DMS79 treated with DMSO at 0.1 percent for 48 hours (cell line): ENCODE data around the gene SLX4.
"Not testable (repeated sequence)": the region's sequence is repeated elsewhere in the genome, so short reads cannot be mapped to it uniquely, and the experiment has no call there.

Source experiments
- DNase-seq: peaks from one replicate; lab custom pipeline; 2025; lab: John Stamatoyannopoulos, UW

The SLX4 gene

DNA sequence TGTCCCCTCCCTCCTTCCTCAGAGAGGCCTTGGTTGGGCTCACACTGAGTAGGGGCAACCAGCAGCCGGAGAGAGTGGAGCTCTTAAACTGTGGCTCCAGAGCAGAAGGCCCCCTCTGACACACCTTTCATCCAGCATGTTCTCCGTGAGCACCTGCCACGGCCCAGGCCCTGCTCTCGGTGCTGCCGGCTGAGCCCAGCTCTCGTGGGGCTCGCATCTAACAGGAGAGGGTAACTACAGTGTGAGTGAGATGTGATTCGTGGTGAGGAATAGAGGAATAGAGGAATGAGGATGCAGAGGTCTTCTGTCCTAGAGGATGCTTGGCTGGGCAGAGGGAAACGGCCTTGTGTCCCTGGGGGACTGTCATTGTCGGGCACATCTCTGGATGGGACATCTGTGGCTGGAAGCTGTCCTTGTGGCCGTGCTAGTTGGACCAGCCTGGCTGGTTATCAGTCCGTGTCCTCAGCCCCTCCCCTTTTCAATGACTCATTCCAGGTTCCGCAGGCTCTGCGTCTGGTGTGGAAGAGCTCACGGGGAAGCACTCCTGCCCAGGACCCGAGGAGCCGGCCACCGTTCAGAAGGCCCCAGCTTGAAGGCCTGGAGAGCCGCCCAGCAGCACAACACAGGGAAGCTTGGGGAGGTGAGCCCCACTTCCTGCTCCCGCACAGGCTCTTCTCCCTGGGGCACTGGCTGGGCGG lies 31.1 kb upstream of the SLX4 start:
- DNase-seq, result no peak

DNA sequence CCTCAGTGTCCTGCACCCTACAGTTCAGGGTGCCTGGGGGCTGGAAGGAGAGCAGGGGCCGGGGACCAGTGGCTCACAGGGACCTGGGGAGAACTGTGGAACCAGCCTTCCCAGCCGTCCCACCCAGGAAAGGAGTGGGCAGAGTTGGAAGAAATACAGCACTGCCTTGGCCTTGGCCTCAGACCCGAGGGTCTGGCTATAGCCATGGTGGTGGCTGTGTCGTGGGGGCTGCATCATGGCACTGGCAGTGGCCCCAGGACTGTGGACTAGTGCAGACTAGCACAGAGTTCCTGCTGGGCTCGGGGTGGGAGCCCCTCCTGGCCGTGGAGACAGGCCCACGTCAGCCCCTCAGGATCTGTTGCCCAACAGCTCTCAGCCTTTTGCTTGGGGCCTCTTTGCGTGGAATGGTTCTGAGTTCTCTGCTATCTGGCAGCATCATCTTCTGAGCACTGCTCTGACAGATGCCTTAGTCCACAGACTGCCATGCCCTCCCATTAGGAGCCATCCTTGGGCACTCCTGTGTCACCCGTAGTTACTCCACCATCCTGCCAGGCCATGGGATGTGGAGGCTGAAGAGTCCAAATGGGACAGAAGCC lies 30.5 kb upstream of the SLX4 start:
- DNase-seq, result no peak

DNA sequence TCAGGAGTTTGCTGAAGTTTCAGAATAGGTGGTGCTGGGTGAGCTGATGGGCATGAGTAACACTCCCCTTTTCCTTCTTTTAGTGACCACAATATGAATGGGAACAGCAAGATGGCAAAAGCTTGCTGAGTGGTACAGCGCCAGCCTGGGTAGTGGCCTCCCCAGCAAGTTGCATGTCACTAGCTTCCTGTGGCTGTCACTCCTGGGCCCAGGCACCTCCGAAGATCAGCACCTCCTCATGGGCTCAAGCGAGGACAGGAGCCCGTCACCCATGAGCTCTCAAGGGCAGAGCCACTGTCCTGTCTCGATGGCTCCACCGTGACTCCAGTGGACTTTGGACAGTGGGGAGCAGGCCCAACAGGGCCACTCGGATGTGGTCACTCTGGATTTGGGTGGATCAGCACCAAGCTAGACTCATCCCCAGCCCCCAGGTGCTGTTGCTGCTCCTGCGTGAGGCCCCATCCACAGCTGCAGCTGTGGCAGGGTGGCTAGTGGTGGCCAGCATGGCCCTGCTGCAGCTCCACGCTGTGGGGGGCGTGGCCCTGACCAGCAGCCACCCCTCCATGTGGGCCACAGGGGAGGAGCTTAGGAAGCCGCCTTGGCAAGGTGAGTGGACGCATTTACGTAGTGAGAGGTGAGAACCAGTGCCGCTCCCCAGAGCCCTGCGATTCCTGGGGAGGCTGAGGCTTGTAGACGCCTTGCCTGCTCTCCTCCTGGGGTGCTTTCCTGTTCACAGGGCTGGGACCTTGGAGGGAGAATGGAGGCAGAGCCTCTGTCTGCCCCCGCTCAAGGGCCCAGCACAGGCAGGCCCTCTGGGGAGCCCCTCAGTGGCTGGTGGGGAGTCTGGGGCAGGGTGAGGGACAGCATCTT lies 29.5 kb upstream of the SLX4 start:
- no peak for DNase-seq

DNA sequence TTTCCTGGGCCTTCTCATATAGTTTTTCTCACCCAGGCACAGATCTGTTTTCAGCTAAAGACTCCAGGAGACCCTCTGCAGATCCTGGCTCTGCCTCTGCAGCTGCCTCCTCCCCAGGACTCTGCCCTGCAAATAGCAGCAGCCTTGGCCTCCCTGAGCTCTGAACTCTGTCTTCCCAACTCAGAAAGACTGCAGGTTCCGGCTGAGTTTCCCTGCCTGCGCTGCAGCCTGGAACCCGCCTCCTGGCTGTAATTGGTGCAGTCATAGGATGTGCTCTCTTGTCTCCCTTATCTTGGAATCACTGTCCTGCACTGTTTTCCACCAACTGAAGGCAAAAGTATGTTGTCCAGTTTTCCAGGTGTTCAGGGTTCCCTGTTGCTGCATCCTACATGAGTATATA lies 28.8 kb upstream of the SLX4 start:
- no peak for DNase-seq

DNA sequence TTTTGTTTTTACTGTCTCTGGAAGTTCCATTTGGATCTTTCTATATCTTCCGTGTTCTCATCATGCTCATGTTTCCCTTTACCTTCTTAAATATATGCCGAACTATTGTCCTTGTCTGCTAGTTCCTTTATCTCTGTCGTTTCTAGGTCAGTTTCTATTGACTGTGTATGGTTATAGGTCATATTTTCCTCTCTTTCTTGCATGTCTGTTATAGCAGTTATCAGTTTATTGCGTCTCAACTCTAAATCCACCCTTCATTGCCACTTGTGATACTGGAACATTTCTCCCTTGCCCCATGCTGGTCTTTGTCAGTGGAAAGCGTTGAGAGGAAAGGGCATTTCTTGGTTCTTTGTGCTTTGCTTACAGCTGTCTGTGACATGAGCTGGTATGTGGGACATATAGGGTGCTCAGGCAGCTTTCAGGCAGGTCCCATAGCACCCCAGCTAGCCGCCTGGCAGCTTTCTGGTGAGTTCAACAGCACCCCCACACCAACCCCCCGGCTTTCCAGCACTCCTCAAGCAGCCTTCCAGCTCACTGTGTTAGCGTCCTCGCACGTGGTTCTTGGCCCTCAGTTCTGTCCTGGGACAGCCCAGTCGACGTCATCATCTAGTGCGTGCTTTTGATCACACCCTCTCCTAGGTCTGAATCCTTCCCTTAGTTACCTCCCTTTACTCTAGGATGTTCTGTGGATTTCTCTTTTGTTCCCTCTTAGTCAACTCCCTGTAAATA lies 27.7 kb upstream of the SLX4 start:
- DNase-seq, result no peak

DNA sequence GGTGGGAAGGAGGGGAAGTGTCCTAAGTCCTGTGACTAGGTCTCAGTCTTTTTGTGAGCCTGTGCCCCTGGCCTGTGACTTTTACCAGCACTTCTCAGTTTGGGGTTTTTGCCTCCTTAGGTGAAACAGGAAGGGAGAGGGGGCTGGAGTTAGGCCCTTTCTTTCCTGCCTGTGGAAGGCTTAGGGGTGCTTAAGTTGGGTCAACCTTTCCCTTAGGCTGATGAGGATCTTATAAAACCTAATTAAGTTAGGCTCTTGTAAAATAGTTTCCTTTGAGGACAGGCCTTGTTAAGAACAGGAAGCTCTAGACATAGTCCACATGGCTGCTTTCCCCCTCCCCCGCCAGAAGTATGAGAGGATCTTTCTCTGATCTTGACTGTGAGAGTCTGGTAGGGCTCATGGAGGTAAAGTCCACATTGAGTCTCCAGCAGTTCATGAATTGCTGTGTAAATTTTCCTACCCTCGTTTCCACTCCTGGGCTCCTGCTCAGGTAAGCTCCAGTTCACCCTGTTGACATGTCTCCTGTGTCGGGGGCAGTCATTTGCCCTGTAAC lies 26.0 kb upstream of the SLX4 start:
- DNase-seq, result no peak

DNA sequence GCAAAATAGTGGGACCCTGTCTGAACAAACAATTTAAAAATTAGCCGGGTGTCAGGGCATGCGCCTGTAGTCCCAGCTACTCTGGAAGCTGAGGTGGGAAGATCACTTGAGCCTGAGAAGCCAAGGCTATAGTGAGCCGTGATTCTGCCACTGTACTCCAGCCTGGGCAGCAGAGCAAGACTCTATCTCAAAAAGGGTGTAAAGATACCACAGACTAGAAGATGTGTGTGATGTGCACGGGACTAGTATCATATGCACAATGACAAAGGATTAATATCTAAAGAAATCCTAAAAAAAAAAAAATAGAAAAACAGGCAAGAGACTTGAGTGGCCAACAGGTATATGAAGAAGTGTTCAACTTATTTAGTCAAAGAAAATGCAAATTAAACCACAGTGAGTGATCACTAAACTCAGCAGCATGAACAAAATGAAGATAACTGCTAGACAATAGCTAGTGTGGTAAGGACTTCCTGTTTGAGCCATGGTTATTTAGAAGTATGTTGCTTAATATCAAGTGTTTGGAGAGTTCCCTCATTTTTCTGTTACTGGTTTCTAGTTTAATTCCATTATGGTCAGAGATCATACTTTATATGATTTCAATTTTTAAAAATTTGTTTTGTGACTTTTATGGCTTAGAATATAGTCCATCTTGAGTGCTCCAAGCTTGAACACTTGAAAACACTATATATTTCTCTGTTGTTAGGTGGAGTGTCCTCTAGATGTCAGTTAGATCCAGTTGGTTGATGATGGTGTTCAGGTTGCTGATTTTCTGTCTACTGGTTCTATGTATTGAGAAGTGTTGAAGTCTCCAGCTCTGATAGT lies 14.7 kb upstream of the SLX4 start:
- peak; percentile 34 for DNase-seq

DNA sequence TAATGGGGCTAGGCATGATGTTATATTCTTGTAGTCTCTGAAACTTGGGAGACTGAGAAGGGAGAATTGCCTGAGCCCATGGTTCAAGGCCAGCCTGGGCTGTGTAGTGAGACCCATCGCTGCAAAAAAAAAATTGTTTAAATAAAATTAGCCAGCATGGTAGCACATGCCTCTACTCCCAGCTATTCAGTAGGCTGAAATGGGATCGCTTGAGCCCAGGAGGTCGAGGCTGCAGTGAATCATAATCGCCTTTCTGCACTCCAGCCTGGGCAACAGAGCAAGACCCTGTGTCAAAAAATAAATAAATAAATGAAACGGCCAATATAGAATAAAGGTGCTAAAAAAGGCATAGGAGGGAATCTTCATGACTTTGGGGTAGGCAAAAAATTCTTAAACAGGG lies 13.9 kb upstream of the SLX4 start:
- DNase-seq, result no peak

DNA sequence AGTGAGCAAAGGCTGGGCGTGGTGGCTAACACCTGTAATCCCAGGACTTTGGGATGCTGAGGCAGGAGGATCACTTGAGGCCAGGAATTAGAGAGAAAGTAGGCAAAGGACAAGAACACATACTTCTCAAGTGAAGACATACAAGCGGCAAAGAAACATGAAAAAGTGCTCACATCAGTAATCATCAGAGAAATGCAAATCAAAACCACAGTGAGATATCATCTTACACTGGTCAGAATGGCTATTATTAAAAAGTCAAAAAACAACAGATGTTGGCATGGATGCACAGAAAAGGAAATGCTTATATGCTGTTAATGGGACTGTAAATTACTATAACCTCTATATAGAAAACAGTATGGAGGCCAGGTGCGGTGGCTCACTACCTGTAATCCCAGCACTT lies 12.2 kb upstream of the SLX4 start:
- DNase-seq, result no peak

DNA sequence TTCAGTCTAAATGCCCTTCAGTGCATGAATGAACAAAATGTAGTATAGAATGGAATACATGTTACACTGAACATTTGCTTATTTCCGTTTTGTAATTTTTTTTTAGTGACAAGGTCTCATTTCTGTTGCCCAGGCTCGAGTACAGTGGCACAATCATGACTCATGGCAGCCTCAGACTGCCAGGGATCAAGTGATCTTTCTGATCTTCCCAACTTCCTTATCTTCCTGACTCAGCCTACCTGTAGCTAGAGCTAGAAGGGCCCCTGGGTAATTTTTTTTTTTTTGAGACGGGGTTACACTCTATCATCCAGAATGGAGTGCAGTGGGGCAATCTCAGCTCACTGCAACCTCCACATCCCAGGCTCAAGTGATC lies 7.3 kb upstream of the SLX4 start:
- DNase-seq, result no peak

DNA sequence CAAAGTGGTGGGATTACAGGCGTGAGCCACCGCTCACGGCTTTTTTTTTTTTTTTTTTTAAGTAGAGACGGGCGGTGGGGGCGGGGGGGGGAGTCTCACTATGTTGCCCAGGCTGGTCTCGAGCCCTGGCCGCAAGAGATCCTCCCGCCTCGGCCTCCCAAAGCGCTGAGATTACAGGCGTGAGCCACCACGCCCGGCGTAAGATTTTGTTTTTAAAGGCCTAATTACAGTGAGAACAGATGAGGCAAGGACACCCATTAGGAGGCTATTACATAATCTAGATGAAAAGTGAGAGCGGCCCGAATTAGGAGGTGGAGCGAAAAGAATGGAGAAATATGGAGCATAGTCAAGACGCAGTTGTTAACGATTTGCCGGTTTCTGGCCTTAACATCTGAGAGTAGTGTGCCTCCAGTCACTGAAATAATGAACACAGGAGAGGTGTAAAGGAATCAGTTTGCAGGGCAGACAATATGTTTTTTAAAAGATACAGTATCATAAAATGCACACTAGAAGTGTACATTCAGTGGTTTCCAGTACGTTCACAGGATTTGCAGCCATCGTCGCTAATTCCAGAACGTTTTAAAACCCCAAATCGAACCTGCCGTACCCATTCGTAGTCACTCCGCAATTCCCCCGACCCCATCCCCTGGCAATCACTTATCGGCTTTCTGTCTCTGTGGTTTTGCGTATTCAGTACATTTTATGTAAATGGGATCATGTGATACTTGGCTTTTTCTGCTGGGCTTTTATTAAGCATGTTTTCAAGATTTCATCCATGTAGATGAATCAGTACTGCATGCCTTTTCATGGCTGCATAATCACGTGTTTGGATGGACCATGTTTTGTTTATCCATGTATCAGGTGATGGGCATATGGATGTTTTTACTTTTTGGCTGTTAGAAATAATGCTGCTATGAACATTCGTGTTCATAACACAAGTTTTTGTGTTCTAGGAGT lies 1.4 kb upstream of the SLX4 start:
- DNase-seq, result no peak

DNA sequence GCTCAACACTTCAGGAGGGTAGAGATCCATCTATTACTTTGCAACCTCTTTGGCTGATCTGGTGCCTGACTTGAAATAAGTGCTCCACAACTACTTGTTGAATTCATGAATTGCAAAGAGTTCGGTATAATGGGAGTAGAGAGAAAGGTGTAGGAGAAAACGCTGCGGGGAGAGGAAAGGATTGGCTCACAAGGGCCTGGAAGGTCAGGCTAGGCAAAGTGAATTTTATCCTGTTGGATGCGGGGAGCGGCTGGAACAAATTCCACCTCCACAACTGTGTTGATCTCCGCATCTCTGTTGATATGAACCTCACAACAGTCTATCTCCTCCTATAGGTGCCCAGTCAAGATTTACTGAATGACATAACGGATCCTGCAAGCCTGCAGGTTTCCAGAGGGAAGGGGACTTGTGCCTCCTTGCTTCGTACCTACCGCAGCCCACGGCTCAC lies 684 bp downstream of the SLX4 start:
- DNase-seq, result no peak

DNA sequence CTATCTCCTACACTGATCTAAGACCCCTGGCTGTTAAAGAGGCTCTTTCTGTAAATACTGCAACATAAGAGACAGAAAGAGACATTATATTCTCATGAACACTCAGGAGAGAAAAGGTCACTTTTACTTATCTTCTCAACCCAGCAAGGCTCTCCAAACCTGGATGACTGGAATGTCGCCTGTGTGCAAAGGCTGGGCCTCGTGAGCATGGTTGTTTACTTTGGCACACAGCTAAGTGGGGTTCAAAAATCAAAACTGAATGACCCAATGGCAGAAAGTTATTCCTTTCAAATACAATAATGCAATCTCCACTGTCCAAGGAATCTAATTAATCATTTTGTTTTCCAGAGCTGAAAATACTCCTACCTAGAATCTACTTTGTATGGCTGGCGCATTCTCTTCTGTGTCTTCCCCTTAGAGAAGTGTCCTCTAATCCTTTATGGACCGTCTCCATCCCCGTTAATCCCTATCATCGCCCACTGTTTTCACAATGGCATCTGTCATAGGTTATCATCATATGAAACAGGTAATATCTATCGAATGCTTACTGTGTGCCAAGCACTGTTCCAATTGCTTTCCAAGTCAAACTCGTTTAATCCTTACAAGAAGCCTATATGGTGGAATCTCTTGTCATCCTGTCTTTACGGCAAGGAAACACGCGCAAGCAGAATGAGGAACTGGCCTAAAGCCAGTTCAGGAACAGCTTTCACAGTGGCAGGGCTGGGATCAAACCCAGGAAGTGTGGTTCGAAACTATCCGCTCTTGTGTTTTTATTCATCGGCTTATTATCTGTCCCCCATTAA lies 1.3 kb downstream of the SLX4 start:
- DNase-seq, result no peak

DNA sequence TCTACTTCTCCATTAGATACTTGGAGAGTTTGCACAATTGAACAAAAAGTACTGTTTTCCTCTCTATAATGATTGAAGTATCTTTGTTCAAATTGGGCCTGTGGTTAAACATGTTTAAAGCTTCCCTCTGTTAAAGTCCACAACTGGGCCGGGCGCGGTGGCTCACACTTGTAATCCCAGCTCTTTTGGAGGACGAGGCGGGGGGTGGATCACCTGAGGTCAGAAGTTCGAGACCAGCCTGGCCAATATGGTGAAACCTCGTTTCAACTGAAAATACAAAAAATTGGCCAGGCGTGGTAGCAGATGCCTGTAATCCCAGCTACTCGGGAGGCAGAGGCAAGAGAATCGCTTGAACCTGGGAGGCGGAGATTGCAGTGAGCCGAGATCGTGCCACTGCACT lies 2.4 kb downstream of the SLX4 start:
- not testable (repeated sequence) for DNase-seq

DNA sequence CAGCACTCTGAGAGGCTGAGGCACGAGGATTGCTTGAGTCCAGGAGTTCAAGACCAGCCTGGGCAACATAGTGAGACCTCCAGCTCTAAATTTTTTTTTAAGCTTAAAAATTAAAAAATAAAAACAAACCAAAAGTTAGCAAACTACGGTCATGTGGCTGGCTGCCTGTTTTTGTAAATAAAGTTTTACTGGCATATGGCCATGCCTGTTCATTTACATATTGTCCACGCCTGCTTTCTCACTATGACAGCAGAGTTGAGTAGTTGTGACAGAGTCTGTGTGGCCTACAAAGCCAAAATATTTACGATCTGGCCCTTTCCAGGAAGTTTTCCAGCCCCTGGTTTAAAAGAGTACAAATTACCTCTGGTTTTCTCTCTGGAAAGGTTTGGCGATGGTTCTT lies 3.3 kb downstream of the SLX4 start:
- DNase-seq, result no peak

DNA sequence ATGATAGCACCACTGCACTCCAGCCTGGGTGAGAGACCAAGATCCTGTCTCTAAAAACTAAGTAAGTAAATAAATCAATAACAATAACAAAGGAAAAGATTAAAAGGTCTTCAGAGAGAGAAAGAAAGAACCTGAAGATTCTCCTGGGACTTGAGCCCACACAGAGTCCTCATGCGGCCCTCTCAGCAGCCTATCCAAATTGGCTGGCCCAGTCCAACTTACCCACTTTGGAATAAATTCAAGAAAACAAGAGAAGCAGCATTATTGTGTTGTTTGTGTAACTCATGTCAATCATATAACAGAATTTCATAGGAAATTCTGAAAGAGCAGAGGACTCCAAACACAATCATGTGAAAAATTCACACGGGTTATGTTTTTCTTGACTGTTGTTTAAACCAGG lies 3.8 kb downstream of the SLX4 start:
- DNase-seq, result no peak

DNA sequence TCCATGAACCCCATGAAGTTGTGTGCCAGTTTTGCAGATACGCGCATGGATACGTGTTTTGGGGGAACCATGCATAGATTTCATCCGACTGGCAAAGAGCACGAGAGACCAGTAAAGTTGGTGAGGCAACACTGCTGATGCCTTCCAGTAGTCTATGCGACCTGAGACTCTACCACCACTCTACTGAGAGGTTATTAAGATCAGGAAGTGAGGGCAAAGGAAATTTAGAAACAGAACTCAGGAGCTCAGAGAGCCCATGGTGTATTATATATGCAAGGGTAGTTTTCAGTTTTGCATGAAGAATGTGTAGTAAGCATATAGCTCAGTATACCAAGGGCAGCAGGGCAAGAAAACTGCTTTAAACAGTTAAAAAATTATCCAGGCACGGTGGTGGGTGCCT lies 4.2 kb downstream of the SLX4 start:
- DNase-seq, result no peak

DNA sequence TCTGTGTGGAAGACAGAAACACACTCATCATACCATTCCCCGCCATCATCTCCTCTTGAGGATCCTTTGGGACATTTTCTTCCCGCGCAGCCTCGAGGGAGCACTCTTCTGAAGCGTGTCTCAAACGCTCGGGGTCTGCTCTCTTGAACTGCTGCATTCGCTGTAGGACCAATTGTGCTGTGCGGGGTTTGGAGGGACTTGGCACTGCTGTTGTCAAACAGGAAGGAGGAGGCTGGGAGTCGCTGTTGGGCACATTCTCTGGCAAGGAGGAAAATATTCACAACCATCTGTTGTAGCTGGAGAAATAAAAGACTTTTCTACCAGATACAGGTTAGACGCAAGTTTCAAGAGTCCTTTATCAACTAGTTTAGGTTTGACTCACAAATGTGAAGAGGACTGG lies 5.0 kb downstream of the SLX4 start:
- DNase-seq, result no peak

DNA sequence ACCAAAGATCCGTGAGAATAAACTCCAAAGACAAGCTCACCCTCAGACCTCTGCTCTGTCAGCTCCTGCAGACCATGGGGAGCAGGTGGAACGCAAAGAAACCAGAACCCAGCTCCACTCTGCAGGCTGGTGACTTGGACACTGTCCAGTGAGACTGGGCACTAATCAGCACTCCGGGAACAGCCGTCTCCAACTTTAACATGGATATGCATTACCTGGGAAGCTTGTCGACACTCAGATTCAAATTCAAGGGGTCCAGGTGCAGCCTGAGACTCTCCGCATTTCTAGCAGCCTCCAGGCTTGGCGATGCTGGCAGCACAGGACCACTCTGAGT lies 9.1 kb downstream of the SLX4 start:
- DNase-seq, result no peak
